Endodermal cell (in vitro differentiated cells): ENCODE data around the gene NRM. TPM values are rescaled to one million over a fixed set of nuclear protein-coding genes. Genes with fewer than 3 reads are reported as not detected.

Experiments used
- DNase-seq: peaks from one replicate; pipeline ENCODE4 v3.0.0-alpha.2; 2017
- H3K27ac ChIP-seq: 2 replicates; pipeline ENCODE4 v1.5.1; 2013; ENCODE audit warnings: mild to moderate bottlenecking, low read depth, low read length, moderate library complexity
- H3K27me3 ChIP-seq: 2 replicates; pipeline ENCODE4 v1.6.1; 2013; ENCODE audit warnings: mild to moderate bottlenecking, low read length, moderate library complexity; ENCODE audit not compliant: insufficient read depth, control insufficient read depth, poor library complexity, severe bottlenecking
- H3K36me3 ChIP-seq: 2 replicates; pipeline ENCODE4 v1.7.0; 2013; ENCODE audit warnings: mild to moderate bottlenecking, low read length, moderate library complexity; ENCODE audit not compliant: control insufficient read depth, insufficient read depth
- H3K4me1 ChIP-seq: one replicate; pipeline ENCODE4 v1.7.0; 2013; ENCODE audit warnings: low read length; ENCODE audit not compliant: control insufficient read depth, insufficient read depth
- H3K4me3 ChIP-seq: 2 replicates; pipeline ENCODE4 v1.5.1; 2013; ENCODE audit warnings: mild to moderate bottlenecking, low read length, moderate library complexity
- H3K9ac ChIP-seq: 2 replicates; pipeline ENCODE4 v1.6.1; 2013; ENCODE audit warnings: mild to moderate bottlenecking, low read length, moderate library complexity; ENCODE audit not compliant: poor library complexity, severe bottlenecking; ENCODE audit errors: extremely low read depth
- H3K9me3 ChIP-seq: 2 replicates; pipeline ENCODE4 v1.6.1; 2013; ENCODE audit warnings: mild to moderate bottlenecking, low read length, moderate library complexity; ENCODE audit not compliant: control insufficient read depth
- H3K27ac Mint-ChIP-seq: 2 replicates; pipeline ENCODE4 v1.8.0; 2020; ENCODE audit warnings: mixed read lengths
- H3K27me3 Mint-ChIP-seq: 2 replicates; pipeline ENCODE4 v1.8.0; 2021; ENCODE audit warnings: mild to moderate bottlenecking, mixed read lengths; ENCODE audit not compliant: insufficient read depth
- H3K36me3 Mint-ChIP-seq: 2 replicates; pipeline ENCODE4 v1.8.0; 2020; ENCODE audit warnings: low read depth, mixed read lengths
- H3K4me1 Mint-ChIP-seq: 2 replicates; pipeline ENCODE4 v1.8.0; 2020; ENCODE audit warnings: mixed read lengths
- H3K4me3 Mint-ChIP-seq: 2 replicates; pipeline ENCODE4 v1.8.0; 2020; ENCODE audit warnings: mild to moderate bottlenecking, moderate library complexity, mixed read lengths
- H3K9me3 Mint-ChIP-seq: 2 replicates; pipeline ENCODE4 v1.8.0; 2020; ENCODE audit warnings: mild to moderate bottlenecking, mixed read lengths
- WGBS, 2 experiments: methylation state at CpG; one replicate each; pipeline versions ENCODE4 v1.1.5 to v1.1.7; 2013; ENCODE audit warnings: missing lambda C conversion rate in 2 of 2, mixed read lengths in 1 of 2; ENCODE audit not compliant: insufficient coverage in 1 of 2, insufficient read length in 1 of 2; 5-methylcytosine and 5-hydroxymethylcytosine counted together
- total RNA-seq, 2 donors: library from RNA; stranded (reverse); fragmentation: NEBNext Ultra II Directional in 1 of 2; extraction: Animal tissue kit (Norgen Biotek cat#: 25700) in 1 of 2; gene quantifications; 2 replicates in 1 of 2; 3 replicates in 1 of 2; pipeline ENCODE4 v1.2.1, GENCODE V29; 2021
- TF ChIP-seq, protein P1 (sequence below): fragments of 200-600 bp; sonication (generic); conservative IDR thresholded peaks from 2 replicates; pipeline ENCODE4 v1.5.0; 2021; ENCODE audit warnings: antibody characterized with exemption, mild to moderate bottlenecking

The NRM gene
- total RNA-seq, 2 donors from 2014 or later, result 37.1 TPM

DNA sequence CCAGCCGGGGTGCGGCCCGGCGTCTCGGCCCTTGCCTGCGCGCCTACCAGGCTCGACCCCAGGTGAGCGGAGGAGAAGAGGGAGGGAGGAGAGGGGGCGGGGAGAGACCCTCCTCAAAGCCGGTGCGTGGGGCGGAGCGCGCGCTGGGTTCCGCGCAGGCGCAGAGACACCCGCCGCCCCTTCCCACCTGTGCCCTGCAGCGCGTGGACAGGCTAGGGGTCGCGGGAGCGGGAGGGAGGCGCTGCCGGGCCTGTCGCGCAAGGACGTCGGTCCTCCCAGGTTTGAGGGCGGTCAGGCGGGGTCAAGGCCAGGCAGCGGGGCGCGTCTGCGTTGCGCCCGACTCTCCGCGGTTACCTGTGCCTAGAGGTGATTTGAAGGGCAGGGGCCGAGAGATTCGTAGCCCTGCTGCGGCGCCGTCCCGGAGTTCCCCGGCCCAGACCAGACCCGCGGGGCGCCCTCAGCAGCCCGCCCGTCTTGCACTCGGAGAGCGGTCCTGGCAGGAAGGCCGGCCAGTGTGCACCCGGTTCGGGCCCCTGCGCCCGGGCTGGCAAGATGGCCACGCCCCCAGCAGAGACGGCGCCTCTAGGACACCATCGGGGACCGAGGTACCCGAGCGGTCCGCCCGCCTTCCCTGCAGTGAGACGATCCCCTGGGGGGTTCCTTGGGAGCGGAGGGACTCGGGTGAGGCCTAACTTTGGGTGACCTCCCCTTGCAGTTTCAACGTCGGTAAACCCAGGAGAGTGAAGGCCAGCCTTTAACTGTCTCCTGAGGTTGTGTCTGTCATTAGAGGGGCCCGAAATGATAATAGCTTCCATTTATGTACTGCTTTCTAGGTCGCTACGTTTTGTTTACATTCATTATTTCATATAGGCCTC, 43.3 kb downstream of the NRM start:
- Mint-ChIP-seq H3K36me3 (peaks cover 44% of the 10 kb centered on the region), H3K27ac (peak overlapping the region; percentile 86), H3K9me3 (no peaks in the 10 kb centered on the region), H3K4me3 (peak overlapping the region; percentile 75), H3K27me3 (no peaks in the 10 kb centered on the region), H3K4me1 (peaks cover 18% of the 10 kb centered on the region)
- Histone ChIP-seq H3K9ac (peak overlapping the region; percentile 51), H3K27me3 (no peaks in the 10 kb centered on the region), H3K4me3 (peak overlapping the region; percentile 95), H3K9me3 (no peaks in the 10 kb centered on the region), H3K36me3 (peaks cover 54% of the 10 kb centered on the region), H3K4me1 (peaks cover 4% of the 10 kb centered on the region), H3K27ac (peak overlapping the region; percentile 68)
- peak; percentile 95 for DNase-seq
- TF ChIP-seq, protein P1, sequence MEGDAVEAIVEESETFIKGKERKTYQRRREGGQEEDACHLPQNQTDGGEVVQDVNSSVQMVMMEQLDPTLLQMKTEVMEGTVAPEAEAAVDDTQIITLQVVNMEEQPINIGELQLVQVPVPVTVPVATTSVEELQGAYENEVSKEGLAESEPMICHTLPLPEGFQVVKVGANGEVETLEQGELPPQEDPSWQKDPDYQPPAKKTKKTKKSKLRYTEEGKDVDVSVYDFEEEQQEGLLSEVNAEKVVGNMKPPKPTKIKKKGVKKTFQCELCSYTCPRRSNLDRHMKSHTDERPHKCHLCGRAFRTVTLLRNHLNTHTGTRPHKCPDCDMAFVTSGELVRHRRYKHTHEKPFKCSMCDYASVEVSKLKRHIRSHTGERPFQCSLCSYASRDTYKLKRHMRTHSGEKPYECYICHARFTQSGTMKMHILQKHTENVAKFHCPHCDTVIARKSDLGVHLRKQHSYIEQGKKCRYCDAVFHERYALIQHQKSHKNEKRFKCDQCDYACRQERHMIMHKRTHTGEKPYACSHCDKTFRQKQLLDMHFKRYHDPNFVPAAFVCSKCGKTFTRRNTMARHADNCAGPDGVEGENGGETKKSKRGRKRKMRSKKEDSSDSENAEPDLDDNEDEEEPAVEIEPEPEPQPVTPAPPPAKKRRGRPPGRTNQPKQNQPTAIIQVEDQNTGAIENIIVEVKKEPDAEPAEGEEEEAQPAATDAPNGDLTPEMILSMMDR, result no peak
- 0 to 2% methylated on average over 42 to 78 of the region's 78 CpGs for WGBS, 2 experiments

DNA sequence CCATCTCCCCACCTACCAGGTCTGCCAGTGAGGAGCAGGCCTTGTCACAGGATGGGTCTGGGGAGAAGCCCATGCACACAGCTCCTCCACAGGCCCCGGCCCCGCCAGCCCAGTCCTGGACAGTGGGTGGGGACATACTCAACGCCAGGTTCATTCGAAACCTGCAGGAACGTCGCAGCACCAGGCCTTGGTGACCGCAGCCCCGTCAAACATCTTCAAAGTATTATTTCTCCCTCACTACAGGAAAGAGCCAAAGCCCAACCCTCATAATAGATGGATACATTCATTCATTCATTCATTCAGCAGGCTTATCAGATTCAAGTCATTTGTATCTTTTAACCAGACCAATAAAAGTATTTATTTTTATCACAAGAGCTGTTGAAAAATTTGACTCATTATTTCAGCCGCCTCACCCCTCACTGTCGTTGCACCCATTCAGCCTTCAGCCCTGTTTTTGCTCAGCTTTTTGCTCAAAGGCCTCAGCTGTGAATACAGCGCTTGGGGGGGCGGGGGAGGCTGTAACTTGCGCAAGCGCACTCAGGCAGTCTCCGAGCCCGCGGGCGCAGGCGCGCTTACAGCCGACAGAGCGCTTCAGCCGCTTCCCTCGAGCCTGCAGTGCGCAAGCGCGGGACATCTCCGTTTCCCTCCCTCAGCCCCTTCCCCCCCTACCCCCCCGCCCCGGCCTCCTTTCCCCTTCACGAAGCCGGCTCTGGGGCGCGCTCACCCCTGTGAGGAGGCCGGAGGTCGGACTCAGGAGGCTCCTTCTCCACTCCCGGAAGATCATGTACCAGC, 44.1 kb downstream of the NRM start, which contains the start of gene C6orf136:
TSS of gene C6orf136 (plus strand) at position 684 of the 792 bp plus-strand sequence. CDS start at position 783, 99 bp downstream.
- no peaks in the 10 kb centered on the region for H3K27me3 ChIP-seq
- no peaks in the 10 kb centered on the region for H3K27me3 Mint-ChIP-seq
- TF ChIP-seq, protein P1, result no peak
- H3K36me3 Mint-ChIP-seq, result peaks cover 41% of the 10 kb centered on the region
- peak within 1 kb of the TSS; percentile 95 for H3K4me3 ChIP-seq
- peak within 1 kb of the TSS; percentile 75 for H3K4me3 Mint-ChIP-seq
- WGBS, 2 experiments, result 13 to 31% methylated on average over 10 to 37 of the region's 37 CpGs
- no peaks in the 10 kb centered on the region for H3K9me3 Mint-ChIP-seq
- H3K27ac ChIP-seq, result peak within 1 kb of the TSS; percentile 68
- H3K36me3 ChIP-seq, result peaks cover 52% of the 10 kb centered on the region
- H3K9ac ChIP-seq, result peak within 1 kb of the TSS; percentile 51
- peak; percentile 95 for DNase-seq
- H3K9me3 ChIP-seq, result no peaks in the 10 kb centered on the region
- peaks cover 18% of the 10 kb centered on the region for H3K4me1 Mint-ChIP-seq
- H3K4me1 ChIP-seq, result peaks cover 4% of the 10 kb centered on the region
- peak within 1 kb of the TSS; percentile 86 for H3K27ac Mint-ChIP-seq

DNA sequence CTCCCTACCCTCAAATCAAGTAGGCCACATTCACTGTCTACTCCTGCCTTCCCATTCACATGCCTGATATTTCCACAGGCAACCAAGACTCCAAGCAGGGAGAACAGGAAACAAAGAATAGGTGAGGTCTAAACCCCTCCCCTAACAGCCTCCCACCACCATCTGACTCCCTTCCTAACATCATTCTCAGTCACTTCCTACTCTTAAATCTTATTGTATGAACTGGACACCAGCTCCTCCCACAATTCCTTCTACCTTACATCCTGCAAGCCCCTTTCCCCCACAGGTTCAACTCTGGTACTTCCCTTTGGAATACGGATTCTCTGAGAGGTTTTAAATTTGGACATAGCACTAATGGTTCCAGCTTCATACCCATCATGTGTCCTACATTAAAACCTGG, 44.8 kb downstream of the NRM start:
- DNase-seq, result no peak
- Histone ChIP-seq H3K9ac (no peak overlapping the region), H3K4me3 (peak overlapping the region; percentile 95), H3K9me3 (no peaks in the 10 kb centered on the region), H3K36me3 (peaks cover 52% of the 10 kb centered on the region), H3K27me3 (no peaks in the 10 kb centered on the region), H3K27ac (no peak overlapping the region), H3K4me1 (peaks cover 4% of the 10 kb centered on the region)
- Mint-ChIP-seq H3K27ac (peak overlapping the region; percentile 38), H3K27me3 (no peaks in the 10 kb centered on the region), H3K9me3 (no peaks in the 10 kb centered on the region), H3K36me3 (peaks cover 45% of the 10 kb centered on the region), H3K4me1 (peaks cover 18% of the 10 kb centered on the region), H3K4me3 (peak overlapping the region; percentile 75)
- TF ChIP-seq, protein P1, result no peak
- 85 to 94% methylated on average over 1 of the region's 1 CpG for WGBS, 2 experiments
